DND-41 (cell line): ENCODE results near the gene ZNF462.

Experiments
- ATAC-seq: fragments of 200-7000 bp; cut with Tn5 transposase; 3 replicates; pipeline ENCODE4 v1.9.1; 2021; ENCODE audit warnings: low read depth; ENCODE audit not compliant: insufficient read depth
- DNase-seq: peaks from one replicate; pipeline ENCODE4 v3.0.0-alpha.2; 2020
- H2AFZ ChIP-seq: 2 replicates; pipeline ENCODE4 v1.6.0; 2012; ENCODE audit warnings: low read depth, low read length
- H3K27ac ChIP-seq: 2 replicates; pipeline ENCODE4 v1.5.1; 2012; ENCODE audit warnings: low read length, inconsistent platforms
- H3K27me3 ChIP-seq: fragments of 200-600 bp; sonication (generic); 2 replicates; pipeline ENCODE4 v1.6.0; 2012; ENCODE audit warnings: low read length, mild to moderate bottlenecking, inconsistent platforms; ENCODE audit not compliant: insufficient read depth, poor library complexity
- H3K36me3 ChIP-seq: 2 replicates; pipeline ENCODE4 v1.5.1; 2012; ENCODE audit warnings: low read length, inconsistent platforms; ENCODE audit not compliant: insufficient read depth
- H3K4me1 ChIP-seq: 2 replicates; pipeline ENCODE4 v1.5.1; 2012; ENCODE audit warnings: mild to moderate bottlenecking, low read length; ENCODE audit not compliant: insufficient read depth
- H3K4me2 ChIP-seq: 2 replicates; pipeline ENCODE4 v1.6.0; 2012; ENCODE audit warnings: mild to moderate bottlenecking, moderate library complexity, low read length, inconsistent platforms; ENCODE audit not compliant: insufficient read depth
- H3K4me3 ChIP-seq, 2 experiments: fragments of 200-600 bp in 1 of 2; shearing (Covaris generic) in 1 of 2; 2 replicates each; pipeline ENCODE4 v1.5.1; 2012 to 2016; ENCODE audit warnings: inconsistent platforms in 2 of 2, low read length in 2 of 2, mild to moderate bottlenecking in 2 of 2, low read depth in 1 of 2, moderate library complexity in 1 of 2
- H3K79me2 ChIP-seq: 2 replicates; pipeline ENCODE4 v1.6.0; 2012; ENCODE audit warnings: low read length, inconsistent platforms; ENCODE audit not compliant: insufficient read depth
- H3K9ac ChIP-seq: 2 replicates; pipeline ENCODE4 v1.6.0; 2012; ENCODE audit warnings: low read depth, mild to moderate bottlenecking, inconsistent platforms, low read length, moderate library complexity
- H3K9me3 ChIP-seq: 2 replicates; pipeline ENCODE4 v1.5.1; 2012; ENCODE audit warnings: low read length, moderate library complexity, mild to moderate bottlenecking, inconsistent platforms; ENCODE audit not compliant: insufficient read depth, severe bottlenecking
- H4K20me1 ChIP-seq: 2 replicates; pipeline ENCODE4 v1.6.0; 2012; ENCODE audit warnings: low read length; ENCODE audit not compliant: insufficient read depth
- EZH2 ChIP-seq: IDR thresholded peaks from 3 replicates; pipeline ENCODE4 v1.6.1; 2012; ENCODE audit warnings: borderline replicate concordance, low read depth, mild to moderate bottlenecking, moderate library complexity, low read length, inconsistent platforms; ENCODE audit not compliant: severe bottlenecking
- TF ChIP-seq, protein P1 (sequence below): IDR thresholded peaks from 2 replicates; pipeline ENCODE4 v1.5.1; 2012; ENCODE audit warnings: borderline replicate concordance, low read length, moderate library complexity, mild to moderate bottlenecking; ENCODE audit not compliant: poor library complexity, severe bottlenecking; ENCODE audit errors: extremely low read depth

Gene ZNF462

DNA sequence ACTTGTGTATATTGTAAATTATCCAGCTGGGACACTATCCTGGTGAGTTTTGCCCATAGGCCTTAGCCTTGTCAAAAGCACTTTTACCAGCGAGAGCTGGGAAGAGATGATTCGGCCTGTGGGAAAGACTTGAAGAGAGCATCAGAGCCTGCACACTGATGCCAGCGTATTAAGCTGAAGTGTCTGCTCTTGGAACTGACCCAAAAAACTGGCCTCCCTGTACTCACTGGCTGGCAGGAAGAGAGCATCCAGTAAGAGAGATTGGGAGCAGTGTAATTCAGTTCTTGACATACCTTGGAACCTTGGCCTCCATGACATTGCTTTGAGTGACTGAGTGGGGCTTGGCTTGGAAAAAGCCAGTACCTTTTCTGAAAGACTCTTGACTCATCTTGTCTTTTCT, 73.7 kb downstream of the ZNF462 start:
- H3K36me3 ChIP-seq: peaks cover 24% of the 10 kb centered on the region
- TF ChIP-seq, protein P1, sequence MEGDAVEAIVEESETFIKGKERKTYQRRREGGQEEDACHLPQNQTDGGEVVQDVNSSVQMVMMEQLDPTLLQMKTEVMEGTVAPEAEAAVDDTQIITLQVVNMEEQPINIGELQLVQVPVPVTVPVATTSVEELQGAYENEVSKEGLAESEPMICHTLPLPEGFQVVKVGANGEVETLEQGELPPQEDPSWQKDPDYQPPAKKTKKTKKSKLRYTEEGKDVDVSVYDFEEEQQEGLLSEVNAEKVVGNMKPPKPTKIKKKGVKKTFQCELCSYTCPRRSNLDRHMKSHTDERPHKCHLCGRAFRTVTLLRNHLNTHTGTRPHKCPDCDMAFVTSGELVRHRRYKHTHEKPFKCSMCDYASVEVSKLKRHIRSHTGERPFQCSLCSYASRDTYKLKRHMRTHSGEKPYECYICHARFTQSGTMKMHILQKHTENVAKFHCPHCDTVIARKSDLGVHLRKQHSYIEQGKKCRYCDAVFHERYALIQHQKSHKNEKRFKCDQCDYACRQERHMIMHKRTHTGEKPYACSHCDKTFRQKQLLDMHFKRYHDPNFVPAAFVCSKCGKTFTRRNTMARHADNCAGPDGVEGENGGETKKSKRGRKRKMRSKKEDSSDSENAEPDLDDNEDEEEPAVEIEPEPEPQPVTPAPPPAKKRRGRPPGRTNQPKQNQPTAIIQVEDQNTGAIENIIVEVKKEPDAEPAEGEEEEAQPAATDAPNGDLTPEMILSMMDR: no peak
- TF ChIP-seq EZH2: no peak
- H3K27me3 ChIP-seq: no peaks in the 10 kb centered on the region
- ATAC-seq: no peak
- no peaks in the 10 kb centered on the region for H3K9me3 ChIP-seq
- no peak overlapping the region for H3K9ac ChIP-seq
- H3K79me2 ChIP-seq: no peaks in the 10 kb centered on the region
- no peak overlapping the region for H3K4me2 ChIP-seq
- DNase-seq: no peak
- H3K4me3 ChIP-seq: no peak overlapping the region
- H4K20me1 ChIP-seq: no peaks in the 10 kb centered on the region
- no peak overlapping the region for H3K27ac ChIP-seq
- H3K4me1 ChIP-seq: no peaks in the 10 kb centered on the region
- H2AFZ ChIP-seq: no peak overlapping the region

DNA sequence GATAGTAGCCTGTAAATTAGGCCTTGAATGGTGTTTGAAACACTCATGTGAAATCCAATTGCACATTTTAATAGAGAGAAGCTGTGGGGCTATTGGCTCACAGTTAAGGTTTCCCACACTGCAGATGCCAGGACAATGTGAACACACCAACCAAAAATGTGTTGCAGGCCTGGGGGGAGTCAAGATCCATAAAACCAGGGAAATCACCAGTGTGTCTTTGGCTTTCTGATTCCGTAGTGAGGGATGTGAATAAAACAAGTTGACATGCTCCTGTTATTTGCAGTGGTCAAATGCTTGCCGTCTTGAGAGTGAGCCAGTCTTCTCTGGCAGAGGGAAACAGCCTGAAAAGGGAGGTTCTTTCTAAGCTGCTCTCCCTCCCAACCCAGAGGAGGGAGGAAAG, 79.0 kb downstream of the ZNF462 start:
- ATAC-seq (no peak), DNase-seq (no peak)
- TF ChIP-seq, protein P1: no peak
- no peak for TF ChIP-seq EZH2
- Histone ChIP-seq H3K79me2 (no peaks in the 10 kb centered on the region), H4K20me1 (no peaks in the 10 kb centered on the region), H3K4me2 (no peak overlapping the region), H3K9ac (no peak overlapping the region), H3K4me1 (no peaks in the 10 kb centered on the region), H3K9me3 (no peaks in the 10 kb centered on the region), H3K4me3 (no peak overlapping the region), H3K27ac (no peak overlapping the region), H2AFZ (no peak overlapping the region), H3K36me3 (peaks cover 6% of the 10 kb centered on the region; the same call in 1 of the 2 replicates), H3K27me3 (no peaks in the 10 kb centered on the region)

DNA sequence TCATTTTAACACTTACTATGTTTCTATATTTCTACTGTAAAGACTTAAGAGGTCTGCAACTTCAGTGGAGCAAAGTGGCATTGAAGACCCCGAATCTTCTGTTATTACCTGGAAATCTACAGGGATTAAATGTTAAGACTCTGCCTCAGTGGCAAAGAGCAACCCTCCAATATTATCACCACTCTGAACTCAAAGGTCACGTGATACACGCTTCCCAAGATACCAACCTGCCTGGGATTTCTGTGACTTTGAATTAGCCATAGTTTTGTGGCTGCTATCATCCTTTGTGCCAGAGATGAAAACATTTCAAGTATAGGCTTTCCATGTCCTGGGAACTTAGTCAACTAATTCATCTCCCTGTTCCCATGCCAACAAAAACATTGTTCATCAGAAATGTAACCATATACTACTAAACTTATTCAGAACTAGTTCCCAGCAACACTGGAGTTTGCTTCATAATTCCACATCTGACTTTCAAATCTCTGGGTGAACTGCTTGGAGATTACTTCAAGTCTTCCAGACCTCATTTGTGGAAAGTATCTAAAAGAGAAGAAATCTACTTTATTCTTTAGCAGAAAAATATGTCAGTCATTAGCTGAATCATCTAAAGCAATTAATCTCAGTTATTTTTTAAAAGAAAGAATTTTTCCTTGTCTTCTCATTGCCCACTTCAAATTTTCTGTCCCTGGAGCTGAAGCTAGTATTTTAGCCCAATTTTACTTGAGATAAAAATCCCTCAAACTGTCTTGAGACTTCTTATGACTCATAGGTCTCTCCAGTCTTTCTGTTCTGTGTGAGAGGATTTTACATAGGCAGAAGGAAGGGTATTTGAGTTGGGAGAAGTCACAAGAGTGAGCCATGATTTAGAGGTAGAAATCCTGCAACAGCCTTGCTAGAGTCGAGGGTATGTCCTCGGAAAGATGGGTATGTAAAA, 83.0 kb downstream of the ZNF462 start:
- Histone ChIP-seq H3K27ac (no peak overlapping the region), H2AFZ (no peak overlapping the region), H3K79me2 (no peaks in the 10 kb centered on the region), H3K4me2 (no peak overlapping the region), H3K4me3 (no peak overlapping the region), H3K9ac (no peak overlapping the region), H3K4me1 (no peaks in the 10 kb centered on the region), H4K20me1 (no peaks in the 10 kb centered on the region), H3K27me3 (no peaks in the 10 kb centered on the region), H3K9me3 (no peaks in the 10 kb centered on the region), H3K36me3 (no peaks in the 10 kb centered on the region)
- ATAC-seq: no peak
- TF ChIP-seq EZH2: no peak
- TF ChIP-seq, protein P1: no peak
- DNase-seq: no peak
